Lung (tissue), 12 donors: ENCODE measurements around the gene HERC6. TPM values are rescaled to one million over a fixed set of nuclear protein-coding genes. Genes with fewer than 3 reads are reported as not detected.
"Not testable (repeated sequence)": the region's sequence is repeated elsewhere in the genome, so short reads cannot be mapped to it uniquely, and the experiment has no call there.

Source experiments
- ATAC-seq: fragments of 200-7000 bp; cut with Tn5 transposase; one replicate; pipeline ENCODE4 v1.9.1; 2020; ENCODE audit warnings: moderate number of reproducible peaks; ENCODE audit not compliant: insufficient read depth, low FRiP score
- DNase-seq, 3 donors: peaks; one replicate each; pipeline ENCODE4 v3.0.0-alpha.2; 2013 to 2017
- H3K27ac ChIP-seq, 2 donors: one replicate each; pipeline ENCODE4 v1.5.1; 2013; ENCODE audit warnings: mild to moderate bottlenecking in 2 of 2, moderate library complexity in 2 of 2, control low read depth in 1 of 2, inconsistent platforms in 1 of 2, low read depth in 1 of 2, low read length in 1 of 2
- H3K27me3 ChIP-seq, 3 donors: one replicate each; pipeline ENCODE4 v1.5.1; 2013; ENCODE audit warnings: low read length in 2 of 3; ENCODE audit not compliant: control insufficient read depth in 3 of 3, insufficient read depth in 3 of 3
- H3K36me3 ChIP-seq, 4 donors: one replicate each; pipeline ENCODE4 v1.5.1; 2013; ENCODE audit warnings: low read length in 4 of 4, mild to moderate bottlenecking in 1 of 4, moderate library complexity in 1 of 4; ENCODE audit not compliant: control insufficient read depth in 4 of 4, insufficient read depth in 4 of 4
- H3K4me1 ChIP-seq, 5 donors: one replicate each; pipeline ENCODE4 v1.5.1; 2013; ENCODE audit warnings: low read length in 5 of 5, mild to moderate bottlenecking in 2 of 5, moderate library complexity in 1 of 5; ENCODE audit not compliant: control insufficient read depth in 5 of 5, insufficient read depth in 5 of 5
- H3K4me3 ChIP-seq: one replicate; pipeline ENCODE4 v1.5.1; 2013; ENCODE audit warnings: mild to moderate bottlenecking, control low read depth, moderate library complexity
- H3K9ac ChIP-seq, 2 donors: one replicate each; pipeline ENCODE4 v1.5.1; 2013; ENCODE audit warnings: low read length in 2 of 2, control low read depth in 1 of 2; ENCODE audit not compliant: insufficient read depth in 1 of 2
- H3K9me3 ChIP-seq, 4 donors: one replicate each; pipeline ENCODE4 v1.5.1; 2013; ENCODE audit warnings: low read length in 3 of 4, mild to moderate bottlenecking in 1 of 4, moderate library complexity in 1 of 4; ENCODE audit not compliant: control insufficient read depth in 4 of 4, insufficient read depth in 3 of 4
- WGBS, 2 donors: extraction: QIAGEN DNeasy Blood & Tissue Kit; methylation state at CpG; one replicate each; pipeline ENCODE4 v1.1.7; 2013; 5-methylcytosine and 5-hydroxymethylcytosine counted together
- polyA plus RNA-seq, 2 donors: library from polyadenylated mRNA; stranded (reverse); fragments of 200-250 nt; gene quantifications; one replicate each; pipeline ENCODE4 v1.2.1, GENCODE V29; 2013
- total RNA-seq, 2 donors: library from RNA; depleted of rRNA in 1 of 2; stranded (reverse); fragments of >200 nt in 1 of 2; gene quantifications; one replicate each; pipeline ENCODE4 v1.2.1, GENCODE V29; 2014 to 2021
- TF ChIP-seq, protein P1 (sequence below): IDR thresholded peaks from 2 replicates; pipeline ENCODE4 v1.5.1; 2012; ENCODE audit warnings: mild to moderate bottlenecking; ENCODE audit errors: control extremely low read depth, extremely low read depth
- donor health status: control.
- donor health status: control.
- donor health status: Bipolar disorder and iron deficiency.
- donor health status: healthy.
- donor health status: DM: yes; HTN: yes; CAD: no.

The HERC6 gene
- total and polyA plus RNA-seq, 4 donors, result 3.4 to 21.7 (median 10.0) TPM

DNA sequence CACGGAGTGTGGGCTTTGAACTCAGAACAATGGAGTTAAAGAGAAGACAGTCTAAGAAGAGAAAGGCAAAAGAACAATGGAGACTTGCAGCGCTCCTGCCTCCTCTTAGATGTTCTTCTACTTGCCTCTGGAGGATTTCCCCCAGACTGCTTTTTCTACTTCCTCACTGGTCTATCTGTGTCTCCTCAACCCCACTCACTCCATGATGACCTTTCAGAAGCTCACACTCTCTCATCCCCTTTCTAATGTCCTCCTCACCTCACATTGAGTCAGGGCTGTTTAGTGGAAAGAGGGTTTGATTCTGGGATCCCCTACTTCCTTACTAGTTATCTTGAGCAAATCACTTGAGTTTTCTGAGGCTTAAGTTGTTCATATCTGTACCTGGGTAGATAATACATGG, 12.2 kb upstream of the HERC6 start:
- Histone ChIP-seq H3K9ac (no peak overlapping the region), H3K4me3 (no peak overlapping the region), H3K9me3 (no peaks in the 10 kb centered on the region), H3K4me1 (no peaks in the 10 kb centered on the region), H3K27ac (no peak overlapping the region), H3K27me3 (no peaks in the 10 kb centered on the region), H3K36me3 (no peaks in the 10 kb centered on the region)
- no peak for DNase-seq
- TF ChIP-seq, protein P1, sequence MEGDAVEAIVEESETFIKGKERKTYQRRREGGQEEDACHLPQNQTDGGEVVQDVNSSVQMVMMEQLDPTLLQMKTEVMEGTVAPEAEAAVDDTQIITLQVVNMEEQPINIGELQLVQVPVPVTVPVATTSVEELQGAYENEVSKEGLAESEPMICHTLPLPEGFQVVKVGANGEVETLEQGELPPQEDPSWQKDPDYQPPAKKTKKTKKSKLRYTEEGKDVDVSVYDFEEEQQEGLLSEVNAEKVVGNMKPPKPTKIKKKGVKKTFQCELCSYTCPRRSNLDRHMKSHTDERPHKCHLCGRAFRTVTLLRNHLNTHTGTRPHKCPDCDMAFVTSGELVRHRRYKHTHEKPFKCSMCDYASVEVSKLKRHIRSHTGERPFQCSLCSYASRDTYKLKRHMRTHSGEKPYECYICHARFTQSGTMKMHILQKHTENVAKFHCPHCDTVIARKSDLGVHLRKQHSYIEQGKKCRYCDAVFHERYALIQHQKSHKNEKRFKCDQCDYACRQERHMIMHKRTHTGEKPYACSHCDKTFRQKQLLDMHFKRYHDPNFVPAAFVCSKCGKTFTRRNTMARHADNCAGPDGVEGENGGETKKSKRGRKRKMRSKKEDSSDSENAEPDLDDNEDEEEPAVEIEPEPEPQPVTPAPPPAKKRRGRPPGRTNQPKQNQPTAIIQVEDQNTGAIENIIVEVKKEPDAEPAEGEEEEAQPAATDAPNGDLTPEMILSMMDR, result no peak
- ATAC-seq, result no peak
- 84 to 89% methylated on average over 2 of the region's 2 CpGs for WGBS, 2 donors

DNA sequence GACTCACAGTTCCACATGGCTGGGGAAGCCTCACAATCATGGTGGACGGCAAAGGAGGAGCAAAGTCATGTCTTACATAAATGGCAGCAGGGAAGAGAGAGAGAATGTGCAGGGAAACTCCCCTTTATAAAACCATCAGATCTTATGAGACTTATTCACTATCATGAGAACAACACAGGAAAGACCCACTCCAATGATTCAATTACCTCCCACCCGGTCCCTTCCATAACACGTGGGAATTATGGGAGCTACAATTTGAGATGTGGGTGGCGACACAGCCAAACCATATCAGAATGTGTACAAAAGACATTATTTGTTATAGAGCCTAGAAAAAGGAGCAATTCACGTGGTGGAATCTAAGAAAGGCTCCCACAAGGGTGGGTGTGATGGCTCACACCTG, 10.8 kb upstream of the HERC6 start:
- no peak for DNase-seq

DNA sequence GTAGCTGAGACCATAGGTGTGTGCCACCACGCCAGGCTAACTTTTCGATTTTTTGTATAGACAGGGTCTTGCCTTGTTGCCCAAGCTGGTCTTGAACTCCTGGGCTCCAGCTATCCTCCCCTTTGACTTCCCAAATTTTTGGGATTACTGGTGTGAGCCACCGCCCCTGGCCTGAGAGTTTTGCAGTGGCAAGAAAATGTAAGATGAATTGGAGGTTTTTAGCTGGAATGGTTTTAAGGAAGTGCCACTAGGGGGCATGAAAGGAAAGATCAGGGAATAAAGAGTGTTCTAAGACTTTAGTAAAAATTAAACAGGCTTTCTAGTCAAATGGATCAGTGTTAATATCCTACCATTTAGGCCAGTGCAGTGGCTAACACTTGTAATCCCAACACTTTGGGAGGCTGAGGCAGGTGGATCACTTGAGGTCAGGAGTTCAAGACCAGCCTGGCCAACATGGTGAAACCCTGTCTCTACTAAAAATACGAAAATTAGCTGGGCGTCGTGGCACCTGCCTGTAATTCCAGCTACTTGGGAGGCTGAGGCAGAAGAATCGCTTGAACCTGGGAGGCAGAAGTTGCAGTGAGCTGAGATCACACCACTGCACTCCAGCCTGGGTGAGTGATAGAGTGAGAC, 9.4 kb upstream of the HERC6 start:
- DNase-seq, result peak in 2 of 3 donors; percentile 56 to 64
- H3K4me3 ChIP-seq, H3K9ac ChIP-seq, H3K9me3 ChIP-seq, H3K27me3 ChIP-seq, ATAC-seq, H3K4me1 ChIP-seq, H3K27ac ChIP-seq, H3K36me3 ChIP-seq: not testable (repeated sequence)
- TF ChIP-seq, protein P1, result peak; percentile 26
- WGBS, 2 donors, result 90% methylated on average over 7 of the region's 7 CpGs

More for the DNA sequence above, 10.8 kb upstream of the HERC6 start:
- ATAC-seq, result no peak
- no peak overlapping the region for H3K4me3 ChIP-seq
- H3K9me3 ChIP-seq, result no peaks in the 10 kb centered on the region
- H3K36me3 ChIP-seq, result no peaks in the 10 kb centered on the region
- H3K9ac ChIP-seq, result no peak overlapping the region
- no peak overlapping the region for H3K27ac ChIP-seq
- TF ChIP-seq, protein P1, result no peak
- 86 to 91% methylated on average over 5 of the region's 5 CpGs for whole genome bisulfite sequencing, 2 donors
- no peaks in the 10 kb centered on the region for H3K27me3 ChIP-seq
- H3K4me1 ChIP-seq, result no peaks in the 10 kb centered on the region

DNA sequence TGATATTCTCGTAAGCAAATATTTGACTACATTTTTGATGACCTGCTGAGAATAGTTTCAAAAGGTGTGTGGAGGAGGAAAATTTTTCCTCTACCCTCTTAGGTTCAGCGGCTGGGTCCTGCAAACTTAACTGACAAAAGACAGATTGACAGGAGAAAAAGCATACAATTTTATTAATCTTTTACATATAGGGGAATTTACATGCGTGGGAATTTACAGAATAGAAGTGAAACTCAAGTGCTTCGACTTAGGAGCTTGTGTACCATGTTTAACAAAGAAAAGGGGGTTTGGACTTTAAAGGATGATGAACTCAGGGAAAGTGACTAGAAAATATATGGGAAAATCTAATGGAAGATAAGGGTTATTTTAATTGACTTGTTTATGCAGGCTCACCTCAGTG, 2.5 kb downstream of the HERC6 start:
- TF ChIP-seq, protein P1, result no peak
- peak overlapping the region in 1 of 2 donors; percentile 15 for H3K27ac ChIP-seq
- 79 to 84% methylated on average over 4 of the region's 4 CpGs for WGBS, 2 donors

More for the DNA sequence above, 2.5 kb downstream of the HERC6 start:
- DNase-seq (no peak), ATAC-seq (no peak)
- peaks cover 0 to 4% (median 2%) of the 10 kb centered on the region in 4 donors for H3K36me3 ChIP-seq
- H3K27me3 ChIP-seq, result no peaks in the 10 kb centered on the region
- peaks cover 0 to 4% (median 0%) of the 10 kb centered on the region in 5 donors for H3K4me1 ChIP-seq
- H3K4me3 ChIP-seq, result no peak overlapping the region
- H3K9me3 ChIP-seq, result no peaks in the 10 kb centered on the region
- no peak overlapping the region for H3K9ac ChIP-seq
